NCI-H146 treated with DMSO at 0.1 percent for 48 hours (cell line): ENCODE data around the gene ADAMTS16.

Experiments
- DNase-seq: peaks from one replicate; lab custom pipeline; 2025; ENCODE audit not compliant: unreplicated experiment; lab: John Stamatoyannopoulos, UW

ADAMTS16 gene

DNA sequence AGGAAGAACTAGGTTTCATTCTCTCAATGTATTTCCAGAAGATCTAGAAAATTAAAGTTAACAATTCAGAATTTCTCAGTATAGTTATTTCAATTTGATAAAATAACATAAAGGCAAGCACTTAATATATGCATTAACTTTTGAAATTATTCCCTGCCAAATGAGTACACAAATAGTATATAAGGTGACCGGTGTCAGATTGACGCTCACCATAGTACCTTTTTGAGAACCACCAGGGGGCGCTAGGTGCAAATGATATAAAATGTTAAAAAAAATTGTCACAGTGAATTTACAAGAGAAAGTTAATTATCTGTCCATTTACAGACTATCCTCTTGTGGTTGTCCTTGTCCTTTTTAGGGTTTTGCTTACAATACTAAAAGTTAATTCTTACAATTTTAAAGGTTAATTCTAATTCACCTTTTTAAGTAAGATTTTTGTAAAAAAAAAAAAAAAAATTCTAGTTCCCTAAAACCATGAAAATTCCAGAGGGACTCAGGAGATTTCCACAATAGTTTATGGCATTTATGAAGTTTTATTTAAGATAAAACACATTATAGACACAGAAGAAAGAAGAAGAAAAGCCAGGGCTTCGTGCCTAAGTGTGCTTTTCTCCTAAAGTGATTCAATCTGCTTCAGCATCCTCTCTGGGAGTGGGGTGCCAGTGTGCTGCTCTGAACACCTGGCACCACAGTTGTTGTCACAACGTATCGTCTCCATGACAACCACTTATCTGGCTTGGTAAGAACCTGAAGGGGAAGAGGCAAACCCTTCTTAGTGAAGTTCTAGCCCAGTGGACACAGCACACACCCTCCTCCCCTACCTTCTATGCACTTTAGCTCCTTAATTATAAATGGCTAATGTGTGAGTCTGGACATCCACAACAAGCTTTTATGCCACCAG, 1.7 kb downstream of the ADAMTS16 start:
- DNase-seq, result peak; percentile 41

DNA sequence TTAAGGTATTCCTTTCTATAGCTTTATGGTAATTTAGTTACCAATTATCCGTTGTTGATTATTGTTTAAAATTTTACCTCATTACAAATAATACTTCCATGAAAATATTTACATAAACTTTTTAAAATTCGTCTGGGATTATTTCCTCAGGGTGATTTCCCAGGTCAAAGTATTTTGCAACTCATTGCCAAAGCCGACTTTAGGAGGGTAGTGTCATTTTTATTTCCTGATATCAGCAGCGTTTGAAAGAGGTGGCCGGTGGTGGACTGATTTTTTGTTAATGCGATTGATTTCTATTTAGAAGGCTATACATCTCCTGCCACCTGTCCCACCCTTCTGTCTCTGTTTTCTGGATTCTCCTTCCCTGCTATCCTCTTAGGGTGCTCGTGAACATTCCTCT, 4.3 kb downstream of the ADAMTS16 start:
- no peak for DNase-seq

DNA sequence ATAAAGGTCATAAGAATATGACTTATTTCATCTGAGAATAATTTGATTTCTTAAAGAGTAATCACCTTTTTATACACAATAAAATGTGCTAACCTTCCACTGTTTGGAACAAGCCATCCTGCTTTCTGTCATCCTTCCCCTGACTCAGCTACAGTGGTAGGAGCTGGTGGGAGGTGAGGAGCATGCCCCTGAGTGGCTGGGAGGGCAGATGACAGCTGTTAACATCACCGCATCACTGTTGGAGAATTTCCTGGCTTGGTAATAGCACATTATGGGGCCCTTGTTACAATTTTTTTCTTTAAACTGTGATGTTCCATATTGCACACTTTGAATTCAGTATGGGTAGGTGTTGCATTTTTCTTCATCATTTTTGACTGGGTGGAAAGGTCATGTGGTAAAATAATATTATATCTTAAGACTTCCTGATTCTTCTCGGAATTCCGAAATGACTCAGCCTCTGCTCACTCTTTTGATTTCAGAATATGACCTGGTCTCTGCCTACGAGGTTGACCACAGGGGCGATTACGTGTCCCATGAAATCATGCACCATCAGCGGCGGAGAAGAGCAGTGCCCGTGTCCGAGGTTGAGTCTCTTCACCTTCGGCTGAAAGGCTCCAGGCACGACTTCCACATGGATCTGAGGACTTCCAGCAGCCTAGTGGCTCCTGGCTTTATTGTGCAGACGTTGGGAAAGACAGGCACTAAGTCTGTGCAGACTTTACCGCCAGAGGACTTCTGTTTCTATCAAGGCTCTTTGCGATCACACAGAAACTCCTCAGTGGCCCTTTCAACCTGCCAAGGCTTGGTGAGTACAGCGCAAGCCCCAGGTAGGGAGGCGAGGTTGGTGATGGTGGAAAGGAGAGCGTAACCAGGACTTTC, 5.8 kb downstream of the ADAMTS16 start:
- no peak for DNase-seq

DNA sequence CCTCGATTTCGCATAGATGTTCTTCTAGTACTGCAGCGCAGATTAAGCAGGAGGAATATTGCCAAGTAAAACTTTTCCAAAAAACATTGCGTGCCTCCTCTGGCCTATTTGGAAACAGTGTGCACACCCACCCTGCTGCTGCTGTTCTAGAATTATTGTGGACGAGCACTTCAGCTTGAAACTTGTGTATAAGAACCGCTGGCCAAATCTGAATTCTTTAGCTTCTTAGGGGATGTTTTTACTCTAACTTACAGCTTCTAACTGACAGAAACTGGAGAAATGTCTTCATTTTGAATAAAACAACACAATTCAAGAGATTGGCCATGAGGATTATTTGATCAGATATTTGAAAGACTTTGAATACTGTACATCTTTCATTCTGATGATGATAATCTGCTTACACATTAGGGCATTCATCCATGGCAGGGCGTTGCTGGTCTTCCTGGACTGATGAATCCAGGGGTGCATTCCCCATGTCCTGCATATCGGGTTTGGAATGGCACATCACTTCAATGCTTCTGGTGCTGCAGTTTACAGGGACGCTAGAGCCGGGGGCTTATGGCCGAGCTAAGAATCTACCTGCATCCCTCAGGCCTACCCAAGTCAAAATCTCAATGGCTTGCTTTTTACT, 6.5 kb downstream of the ADAMTS16 start:
- no peak for DNase-seq

DNA sequence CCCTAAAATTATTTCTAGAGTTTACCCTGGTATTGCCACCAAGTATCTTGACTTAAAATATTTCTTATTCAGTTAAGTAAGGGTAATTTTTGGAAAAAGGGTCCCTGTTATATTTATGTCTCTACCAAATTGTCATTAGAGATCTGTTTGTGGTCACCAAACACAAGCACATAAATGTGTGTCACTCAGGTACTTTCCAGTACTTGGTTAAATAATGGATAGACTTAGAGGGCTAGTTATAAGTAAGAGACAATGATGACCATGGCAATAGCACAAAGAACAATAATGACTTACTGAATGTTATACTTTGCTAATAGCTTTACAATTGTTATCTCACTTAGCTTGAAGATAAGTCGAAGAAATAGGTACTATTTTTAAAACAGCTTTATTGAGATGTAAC, 9.0 kb downstream of the ADAMTS16 start:
- no peak for DNase-seq

DNA sequence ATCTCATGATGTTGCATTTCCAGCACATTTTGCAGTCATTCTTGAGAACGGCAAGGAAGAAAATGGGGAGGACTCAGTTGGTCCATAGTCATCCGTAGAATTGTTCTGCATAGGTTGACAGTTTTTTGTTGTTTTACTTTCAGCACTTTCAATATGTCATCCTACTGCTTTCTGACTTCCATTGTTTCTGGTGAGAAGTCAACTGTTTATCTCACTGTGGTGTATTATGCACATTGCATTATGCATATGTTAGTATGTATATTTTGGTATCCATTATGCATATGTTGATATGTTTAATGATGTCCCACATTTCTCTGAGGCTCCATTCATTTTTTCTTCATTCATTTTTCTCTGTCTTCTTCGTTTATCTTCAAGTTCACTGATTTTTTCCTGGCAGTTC, 10.5 kb downstream of the ADAMTS16 start:
- DNase-seq, result no peak

DNA sequence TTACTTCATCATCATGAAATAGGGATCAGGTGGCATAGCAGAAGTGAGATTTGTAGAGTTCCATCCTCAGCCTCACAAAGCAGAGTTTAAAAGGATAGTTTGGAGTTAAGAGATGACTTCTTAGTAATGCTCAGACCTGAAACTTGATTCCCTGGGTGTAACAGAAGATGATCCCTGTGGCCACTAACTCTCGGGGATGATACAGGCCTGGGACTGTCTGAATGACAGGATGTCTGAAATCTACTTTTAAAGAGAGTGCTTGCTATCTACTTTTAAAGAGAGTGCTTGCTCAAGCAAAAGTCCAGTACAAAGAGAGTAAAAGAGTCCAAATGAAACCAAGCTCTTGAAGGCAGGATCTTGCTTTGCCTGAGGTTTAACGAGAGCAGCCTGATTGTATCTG, 14.6 kb downstream of the ADAMTS16 start:
- no peak for DNase-seq

DNA sequence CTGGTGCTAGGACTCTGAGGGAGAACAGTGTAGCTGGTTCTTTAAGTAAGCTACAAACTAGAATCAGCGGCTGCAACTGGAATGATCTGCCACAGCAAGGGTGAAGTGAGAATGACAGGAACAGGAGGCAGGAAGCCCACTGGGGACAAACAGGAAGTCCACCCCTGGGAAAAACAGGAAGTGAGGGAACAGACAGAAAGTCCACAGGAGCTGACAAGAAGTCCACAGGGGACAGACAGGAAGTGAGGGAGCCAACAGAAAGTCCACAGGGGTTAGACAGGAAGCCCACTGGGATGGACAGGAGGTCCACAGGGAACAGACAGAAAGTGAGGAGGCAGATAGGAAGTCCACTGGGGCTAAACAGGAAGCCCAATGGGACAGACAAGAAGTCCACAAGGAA, 15.5 kb downstream of the ADAMTS16 start:
- DNase-seq, result no peak

DNA sequence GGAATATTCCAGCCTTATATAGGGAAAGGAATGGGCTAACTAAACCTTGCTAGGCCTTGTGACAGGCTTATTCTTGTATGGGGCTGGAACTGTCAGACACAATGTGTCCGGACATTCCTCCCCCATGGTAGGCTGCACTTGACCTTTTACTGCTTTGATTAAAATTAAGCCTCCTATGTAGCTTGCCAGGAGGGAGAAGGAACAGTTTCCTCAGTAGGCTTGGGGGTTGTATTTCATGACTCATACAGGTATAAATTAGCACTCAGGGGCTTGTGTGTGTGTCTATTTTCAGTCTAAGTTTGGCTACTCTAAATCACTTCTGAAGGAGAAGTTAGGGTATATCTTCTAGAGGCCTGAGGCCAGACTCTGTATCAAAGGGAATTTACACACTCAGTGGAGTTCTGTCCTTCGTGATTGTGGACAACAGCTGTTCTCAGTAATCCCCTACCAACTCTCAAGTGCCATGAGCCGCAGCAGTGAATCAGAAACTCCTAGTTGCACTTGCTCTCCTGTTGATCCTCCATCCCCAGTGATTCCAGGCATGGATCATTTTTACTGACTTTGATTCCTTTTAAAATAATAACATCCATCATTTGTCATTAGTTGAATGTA, 16.4 kb downstream of the ADAMTS16 start:
- DNase-seq, result no peak

DNA sequence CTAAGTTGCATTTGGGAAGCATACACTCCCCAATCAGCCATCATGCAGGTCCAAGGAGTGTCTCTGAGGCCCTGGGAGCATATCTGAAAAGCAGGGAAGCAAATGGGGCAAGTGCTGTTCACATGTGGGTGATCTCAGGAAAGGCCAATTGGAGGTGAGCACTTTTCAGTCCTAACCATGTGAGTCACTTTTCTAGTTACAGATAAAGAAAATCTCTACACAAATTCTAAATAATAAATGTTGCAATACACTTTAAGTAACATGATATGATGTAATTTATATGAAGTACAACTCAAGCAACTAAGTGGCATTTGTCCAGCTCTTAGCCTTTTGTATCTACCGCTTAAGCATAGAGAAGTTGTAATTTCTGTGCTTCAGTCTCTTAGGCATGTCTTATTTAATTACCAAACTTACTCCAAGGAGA, 18.4 kb downstream of the ADAMTS16 start:
- DNase-seq, result no peak

DNA sequence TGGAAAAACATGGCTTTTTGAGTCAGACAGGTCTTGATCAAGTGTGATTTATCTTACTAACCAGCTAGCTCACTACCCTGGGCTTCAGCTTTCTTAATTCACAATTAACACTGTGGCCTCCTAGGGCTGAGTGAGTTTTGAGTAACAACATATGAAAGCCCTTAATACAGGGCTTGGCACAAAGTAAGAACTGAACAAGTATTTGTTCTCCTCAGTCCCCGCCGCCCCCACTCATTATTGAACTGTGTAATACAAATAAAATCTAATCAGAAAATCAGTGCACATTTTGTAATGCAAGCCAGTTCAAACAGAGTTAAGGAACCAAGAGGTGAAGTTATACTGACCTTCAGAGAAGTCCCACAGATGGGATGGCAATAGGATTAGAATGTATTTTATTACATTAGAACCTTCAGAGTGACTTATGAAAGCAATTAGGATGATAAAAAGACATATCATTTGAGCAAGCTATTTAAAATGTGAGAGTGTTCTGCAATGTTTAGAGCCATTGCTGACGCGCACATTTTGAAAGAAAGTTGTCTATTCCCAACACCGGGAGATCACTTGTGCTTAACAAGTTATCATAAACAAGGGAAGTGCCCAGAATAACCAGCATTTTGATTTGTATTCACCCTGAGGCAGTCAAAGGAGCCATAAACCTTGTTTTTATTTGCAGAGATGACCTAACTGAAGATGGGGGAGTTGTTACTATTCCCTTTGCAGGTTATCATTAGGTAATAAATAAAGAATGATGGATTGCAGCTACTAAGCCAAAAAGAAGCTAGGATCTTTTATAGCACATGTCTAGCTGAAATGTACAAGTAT, 19.4 kb downstream of the ADAMTS16 start:
- DNase-seq, result no peak

DNA sequence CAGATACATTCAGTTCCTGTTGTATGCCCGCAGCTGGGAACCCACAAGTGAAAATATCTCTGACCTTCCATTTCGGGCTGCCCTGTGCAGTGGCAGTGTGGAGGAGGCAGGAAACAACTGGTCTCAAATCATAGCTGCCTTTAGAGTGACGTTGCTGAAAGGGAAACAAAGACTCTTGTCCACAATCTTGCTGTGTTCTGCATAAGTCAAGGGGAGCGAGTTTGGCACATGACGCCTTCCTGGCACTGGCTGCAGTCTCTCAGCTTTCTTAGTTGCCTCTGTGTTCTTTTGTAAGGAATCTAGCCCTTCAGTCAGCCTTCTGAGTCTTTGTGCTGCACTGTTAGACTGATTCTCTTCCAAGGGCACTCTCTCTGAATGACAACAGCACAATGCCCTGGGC, 24.0 kb downstream of the ADAMTS16 start:
- DNase-seq, result no peak

DNA sequence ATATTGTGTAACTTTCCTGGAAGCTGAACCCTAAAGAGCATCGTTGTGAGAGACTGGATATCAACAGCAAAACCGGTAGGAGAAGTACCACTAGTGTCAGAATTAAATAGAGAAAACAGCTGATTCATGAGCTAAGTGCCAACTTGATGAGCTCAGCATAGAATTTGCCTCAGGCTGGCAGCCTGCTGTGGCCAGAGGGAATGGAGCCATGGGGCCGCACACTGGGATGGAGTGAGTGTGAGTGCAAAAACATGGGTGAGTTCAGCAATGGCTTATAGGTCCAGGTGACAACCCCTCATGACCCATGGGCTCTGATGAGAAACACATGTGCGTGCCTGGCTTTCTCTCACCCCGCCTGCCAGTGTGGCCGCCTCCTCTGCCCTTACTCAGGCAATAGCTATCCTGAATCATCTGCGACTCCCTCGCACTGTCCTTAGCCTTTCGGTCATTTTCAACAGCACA, 25.4 kb downstream of the ADAMTS16 start:
- DNase-seq, result no peak

DNA sequence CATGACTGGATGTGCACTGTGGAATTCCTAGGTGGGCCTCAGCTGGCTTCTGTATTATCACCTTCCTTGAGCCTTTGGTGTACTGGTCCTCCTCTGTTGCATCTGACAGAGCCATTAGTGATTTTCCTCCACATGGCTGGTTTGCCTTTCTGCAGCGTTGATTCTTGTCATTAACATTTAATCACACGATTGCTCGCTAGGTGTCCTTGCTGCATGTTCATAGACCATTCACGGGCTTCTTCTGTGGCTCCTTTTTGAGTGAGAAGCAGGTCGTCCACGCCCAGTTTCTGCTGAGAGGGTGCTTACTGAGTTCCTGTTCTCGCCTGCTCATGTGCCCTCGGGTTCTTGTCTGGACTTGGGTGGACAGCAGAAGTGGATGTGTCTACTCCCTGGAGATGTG, 29.3 kb downstream of the ADAMTS16 start:
- no peak for DNase-seq

DNA sequence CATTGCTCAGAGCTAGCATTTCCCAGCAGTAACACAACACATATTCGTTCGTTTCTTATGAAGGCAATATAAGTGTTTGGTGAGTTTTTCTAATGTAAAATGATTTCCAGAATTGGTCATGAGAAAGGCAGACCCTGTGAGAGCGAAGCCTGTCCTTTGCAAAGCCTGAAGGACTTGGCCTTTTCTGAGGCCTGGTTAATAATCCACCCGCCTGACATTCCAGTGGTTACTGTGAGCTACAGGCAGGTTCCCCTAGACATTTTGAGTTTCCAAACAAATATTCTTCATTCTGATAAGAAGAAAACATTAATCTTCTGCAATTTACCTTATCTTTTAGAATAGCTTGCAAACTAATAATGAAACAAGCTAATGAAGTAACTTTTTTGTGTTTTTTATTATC, 38.0 kb downstream of the ADAMTS16 start:
- DNase-seq, result no peak

DNA sequence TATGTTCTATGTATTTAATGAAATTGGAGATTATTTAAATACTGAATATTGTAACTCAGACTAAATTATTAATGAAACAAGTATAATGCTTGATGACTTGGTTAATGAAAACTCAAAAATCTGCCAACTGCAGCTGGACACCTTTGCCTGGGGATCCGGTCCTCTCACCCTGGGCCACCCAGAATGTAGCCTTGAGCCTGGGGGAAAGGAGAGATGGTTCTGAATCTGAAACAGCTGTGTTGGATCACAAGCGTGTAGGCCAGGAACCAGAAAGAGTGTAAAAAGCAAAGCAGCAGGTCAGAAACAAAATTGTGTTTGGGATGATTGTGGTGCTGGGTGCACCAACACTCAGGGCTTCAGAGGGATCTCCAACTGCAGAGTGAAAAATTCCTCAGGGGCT, 38.5 kb downstream of the ADAMTS16 start:
- DNase-seq, result no peak

DNA sequence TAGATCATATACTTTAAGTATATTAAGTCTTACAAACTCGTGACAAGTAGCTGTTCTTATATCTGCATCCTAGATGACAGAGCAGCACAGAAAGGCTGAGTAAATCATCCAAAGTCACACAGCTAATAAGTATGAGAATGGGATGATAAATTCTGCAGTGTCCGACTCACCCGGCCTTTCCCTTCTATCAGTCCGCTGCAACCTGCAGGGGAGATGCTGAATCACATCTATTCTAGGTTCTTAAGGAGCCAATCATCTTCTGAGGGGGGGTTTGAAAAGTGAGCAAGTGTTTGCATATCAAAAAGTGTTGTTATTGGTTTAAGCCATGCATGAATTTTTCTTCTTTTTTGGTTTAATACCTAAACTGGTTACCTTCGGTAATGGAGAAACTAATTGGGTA, 38.9 kb downstream of the ADAMTS16 start:
- no peak for DNase-seq

DNA sequence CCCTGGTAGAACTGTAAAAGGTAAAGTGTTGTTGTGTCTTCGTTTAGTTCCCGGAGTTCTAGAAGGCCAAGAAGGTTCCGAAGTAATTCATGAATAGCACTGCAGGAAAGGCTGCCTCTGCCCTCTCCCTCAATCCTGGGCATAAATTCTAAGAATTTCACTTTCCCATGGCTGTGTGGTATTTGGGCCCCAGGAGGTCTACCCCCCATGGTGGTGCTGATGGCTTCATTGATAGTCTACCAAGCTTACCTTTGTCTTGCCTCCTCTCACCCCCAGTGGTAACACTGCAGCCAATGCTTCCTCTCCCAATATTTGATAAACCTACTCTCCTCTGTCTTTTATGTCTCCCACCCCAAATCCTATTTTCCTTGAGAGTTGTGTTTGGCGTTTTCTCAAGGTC, 39.5 kb downstream of the ADAMTS16 start:
- no peak for DNase-seq

DNA sequence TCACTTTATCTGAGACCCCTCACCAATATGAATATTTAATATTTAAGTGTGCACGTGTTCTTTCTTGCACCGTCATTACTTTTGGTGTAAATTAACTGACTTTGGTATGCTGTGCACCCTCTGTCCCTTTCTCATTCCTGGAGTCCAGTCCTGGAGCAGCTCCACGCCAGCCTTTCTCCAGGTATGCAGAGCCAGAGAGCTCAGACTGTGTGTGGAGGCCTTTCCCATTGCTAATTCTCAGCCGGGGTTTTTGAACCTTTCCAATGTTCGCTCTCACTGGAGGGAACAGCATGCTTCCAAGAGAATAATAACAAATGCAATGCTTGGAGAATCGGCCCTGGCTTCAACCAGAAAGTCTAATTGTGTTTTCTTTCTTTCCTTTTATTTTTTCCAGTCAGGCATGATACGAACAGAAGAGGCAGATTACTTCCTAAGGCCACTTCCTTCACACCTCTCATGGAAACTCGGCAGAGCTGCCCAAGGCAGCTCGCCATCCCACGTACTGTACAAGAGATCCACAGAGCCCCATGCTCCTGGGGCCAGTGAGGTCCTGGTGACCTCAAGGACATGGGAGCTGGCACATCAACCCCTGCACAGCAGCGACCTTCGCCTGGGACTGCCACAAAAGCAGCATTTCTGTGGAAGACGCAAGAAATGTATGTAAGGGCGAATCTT, 41.7 kb downstream of the ADAMTS16 start:
- no peak for DNase-seq
